ENCODE data around the gene CAPN5. TPM values are rescaled to one million over a fixed set of nuclear protein-coding genes. Genes with fewer than 3 reads are reported as not detected.
"Not testable (repeated sequence)": the region's sequence is repeated elsewhere in the genome, so short reads cannot be mapped to it uniquely, and the experiment has no call there.

Gene CAPN5
- total RNA-seq, 2 experiments from 2014 or later, result 0.99 to 1.0 TPM

DNA sequence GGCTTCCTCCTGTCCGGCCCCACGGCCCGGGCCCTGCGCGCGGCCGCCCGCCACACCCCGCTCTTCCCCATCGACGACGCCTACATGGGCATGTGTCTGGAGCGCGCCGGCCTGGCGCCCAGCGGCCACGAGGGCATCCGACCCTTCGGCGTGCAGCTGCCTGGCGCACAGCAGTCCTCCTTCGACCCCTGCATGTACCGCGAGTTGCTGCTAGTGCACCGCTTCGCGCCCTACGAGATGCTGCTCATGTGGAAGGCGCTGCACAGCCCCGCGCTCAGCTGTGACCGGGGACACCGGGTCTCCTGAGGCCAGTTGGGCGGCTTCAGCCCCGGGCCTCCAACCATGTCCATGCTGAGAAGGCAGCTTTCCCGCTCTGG, 26.4 kb upstream of the CAPN5 start:
- CTCF ChIA-PET, result interaction anchor here (0.6 to 2.1 kb wide), 3 partner anchors 51 to 120 kb away, joined by 3 to 7 read pairs (median 4); no protein-coding TSS in a partner anchor
- POLR2A ChIA-PET, result no interaction called here

GRCh38 chr11:77040889-77041288, 25.9 kb upstream of the CAPN5 start:
- POLR2A ChIA-PET, result no interaction called here

DNA sequence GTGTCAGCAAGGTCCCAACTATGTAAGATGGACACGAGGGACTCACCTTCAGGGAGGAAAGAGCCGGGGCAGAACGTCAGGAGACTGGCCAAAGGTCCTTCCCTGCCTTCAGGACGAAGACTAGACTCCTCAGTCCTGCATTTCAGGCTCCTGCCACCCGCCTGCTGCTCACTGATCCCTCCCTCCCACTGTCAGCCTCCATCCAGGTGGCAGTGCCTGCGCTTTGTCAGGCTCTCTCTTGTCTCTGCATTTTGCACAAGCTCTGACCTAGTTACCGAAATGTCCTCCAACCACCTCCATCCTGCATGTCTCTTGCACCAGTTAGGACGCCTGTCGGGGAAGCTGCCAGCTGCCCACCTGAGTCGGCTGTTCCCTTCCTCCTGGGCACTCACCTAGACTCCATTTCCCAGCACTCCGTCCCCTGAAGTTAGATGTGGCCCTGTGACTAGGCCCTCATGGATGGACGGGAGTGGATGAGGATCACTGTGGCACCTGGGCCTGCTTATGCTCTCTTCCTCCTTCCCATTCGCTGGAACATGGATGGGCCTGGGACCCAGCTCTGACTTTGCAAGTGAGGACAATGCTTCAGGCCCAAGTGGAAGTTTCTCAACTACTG, 24.6 kb upstream of the CAPN5 start:
- POLR2A ChIA-PET, result no interaction called here
- CTCF ChIA-PET, result no interaction called here

More at GRCh38 chr11:77040889-77041288, 25.9 kb upstream of the CAPN5 start:
- CTCF ChIA-PET, result interaction anchor here (0.6 to 2.1 kb wide), 2 partner anchors 50 to 52 kb away, joined by 3 to 7 read pairs; no protein-coding TSS in a partner anchor

GRCh38 chr11:77044356-77044755, 22.4 kb upstream of the CAPN5 start:
- ChIA-PET POLR2A (no interaction called here), CTCF (interaction anchor here (0.8 to 2.0 kb wide), 3 partner anchors 21 to 126 kb away, joined by 3 to 13 read pairs (median 3); no protein-coding TSS in a partner anchor)

DNA sequence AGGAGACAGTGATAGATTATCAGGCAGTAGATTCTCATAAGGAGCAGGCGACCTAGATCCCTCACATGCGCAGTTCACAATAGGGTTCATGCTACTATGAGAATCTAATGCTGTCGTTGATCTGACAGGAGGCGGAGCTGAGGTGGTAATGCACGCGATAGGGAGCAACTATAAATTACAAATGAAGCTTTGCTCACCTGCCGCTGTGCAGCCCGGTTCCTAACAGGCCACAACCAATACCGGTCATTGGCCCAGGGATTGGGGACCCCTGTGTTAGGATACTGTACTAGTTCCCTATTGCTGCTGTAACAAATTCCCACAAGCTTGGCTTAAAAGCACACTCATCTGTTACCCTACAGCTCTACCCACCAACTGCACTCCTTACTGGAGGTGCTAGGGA, 21.9 kb upstream of the CAPN5 start:
- CTCF ChIA-PET, result interaction anchor here (0.8 to 2.0 kb wide), 3 partner anchors 21 to 126 kb away, joined by 3 to 13 read pairs (median 3); no protein-coding TSS in a partner anchor
- POLR2A ChIA-PET, result no interaction called here

DNA sequence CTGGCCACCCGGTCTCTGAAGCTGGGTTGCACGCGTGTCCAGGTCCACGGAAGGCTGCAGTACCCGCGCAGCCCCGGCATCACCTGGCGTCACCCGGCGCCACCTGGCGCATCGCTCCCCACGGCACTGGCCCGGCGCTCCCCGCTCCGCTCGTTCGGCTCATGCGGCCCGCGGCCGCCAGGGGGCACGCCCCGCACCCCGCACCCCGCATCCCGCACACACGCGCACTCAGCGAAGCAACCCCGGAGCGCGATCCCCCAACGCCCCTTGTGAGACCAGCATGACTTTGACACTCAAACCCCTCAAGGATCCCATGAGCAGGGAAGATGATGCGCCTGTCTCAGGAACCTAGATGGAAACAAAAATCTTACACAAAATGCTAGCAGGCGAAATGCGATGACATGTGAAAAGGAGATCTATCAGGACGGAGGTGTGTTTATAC, 20.7 kb upstream of the CAPN5 start:
- POLR2A ChIA-PET, result no interaction called here
- CTCF ChIA-PET, result interaction anchor here (0.7 to 2.0 kb wide), 2 partner anchors 45 to 123 kb away, joined by 3 to 13 read pairs; no protein-coding TSS in a partner anchor

DNA sequence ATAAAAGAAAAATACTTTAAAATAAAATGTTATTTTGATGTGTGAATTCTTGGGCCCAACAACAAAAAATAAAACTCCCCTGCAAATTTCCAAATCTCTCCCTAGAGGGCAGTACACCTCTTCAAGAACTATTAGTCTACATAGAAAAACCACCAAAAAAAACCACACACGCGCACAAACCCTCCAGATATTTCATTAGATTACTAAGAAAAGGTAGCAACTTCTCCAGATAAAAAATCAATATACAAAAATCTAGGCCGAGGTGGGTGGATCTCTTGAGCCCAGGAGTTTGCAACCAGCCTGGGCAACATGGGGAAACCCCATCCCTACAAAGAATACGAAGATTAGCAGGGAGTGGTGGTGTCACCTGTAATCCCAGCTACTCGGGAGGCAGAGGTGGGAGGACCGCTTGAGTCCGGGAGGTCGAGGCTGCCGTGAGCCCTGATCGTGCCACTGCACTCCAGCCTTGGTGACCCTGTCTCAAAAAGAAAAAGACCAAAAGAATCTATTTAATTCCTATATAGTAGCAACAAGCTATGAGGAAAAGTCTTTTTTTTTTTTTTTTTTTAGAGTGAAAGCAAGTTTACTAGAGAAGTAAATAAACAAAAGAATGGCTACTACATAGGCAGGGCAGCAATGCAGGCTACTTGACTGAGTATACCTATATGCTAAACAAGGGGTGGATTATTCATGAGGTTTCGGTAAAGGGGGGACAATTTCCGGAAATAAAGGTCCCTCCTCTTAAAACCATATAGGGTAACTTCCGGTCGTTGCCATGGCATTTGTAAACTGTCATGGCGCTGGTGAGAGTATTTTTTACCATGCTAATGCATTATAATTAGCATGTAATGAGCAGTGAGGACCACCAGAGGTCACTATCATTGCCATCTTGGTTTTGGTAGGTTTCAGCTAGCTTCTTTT, 19.5 kb upstream of the CAPN5 start:
- CTCF ChIA-PET, result interaction anchor here (0.6 to 2.8 kb wide), 14 partner anchors 9 to 259 kb away, joined by 3 to 34 read pairs (median 5); partner anchors contain the start of gene CAPN5
- POLR2A ChIA-PET, result interaction anchor here (0.6 kb wide), 1 partner anchor 18 kb away, joined by 3 read pairs; no protein-coding TSS in a partner anchor

DNA sequence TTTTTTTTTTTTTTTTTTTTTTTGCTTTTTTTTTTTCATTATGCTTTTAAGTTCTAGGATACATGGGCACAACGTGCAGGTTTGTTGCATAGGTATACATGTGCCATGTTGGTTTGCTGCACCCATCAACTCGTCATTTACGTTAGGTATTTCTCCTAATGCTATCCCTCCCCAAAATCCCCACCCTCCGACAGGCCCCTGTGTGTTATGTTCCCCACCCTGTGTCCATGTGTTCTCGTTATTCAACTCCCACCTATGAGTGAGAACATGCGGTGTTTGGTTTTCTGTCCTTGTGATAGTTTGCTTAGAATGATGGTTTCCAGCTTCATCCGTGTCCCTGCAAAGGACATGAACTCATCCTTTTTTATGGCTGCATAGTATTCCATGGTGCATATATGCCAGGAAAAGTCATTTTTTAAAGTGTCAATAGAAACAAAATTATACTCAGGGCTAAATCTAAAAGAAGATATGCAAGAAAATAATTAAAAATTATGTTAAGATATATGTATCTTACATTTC, 18.8 kb upstream of the CAPN5 start:
- CTCF ChIA-PET, result interaction anchor here (1.0 to 2.8 kb wide), 11 partner anchors 8 to 79 kb away, joined by 3 to 34 read pairs (median 5); partner anchors contain the start of gene CAPN5
- POLR2A ChIA-PET, result not testable (repeated sequence)

DNA sequence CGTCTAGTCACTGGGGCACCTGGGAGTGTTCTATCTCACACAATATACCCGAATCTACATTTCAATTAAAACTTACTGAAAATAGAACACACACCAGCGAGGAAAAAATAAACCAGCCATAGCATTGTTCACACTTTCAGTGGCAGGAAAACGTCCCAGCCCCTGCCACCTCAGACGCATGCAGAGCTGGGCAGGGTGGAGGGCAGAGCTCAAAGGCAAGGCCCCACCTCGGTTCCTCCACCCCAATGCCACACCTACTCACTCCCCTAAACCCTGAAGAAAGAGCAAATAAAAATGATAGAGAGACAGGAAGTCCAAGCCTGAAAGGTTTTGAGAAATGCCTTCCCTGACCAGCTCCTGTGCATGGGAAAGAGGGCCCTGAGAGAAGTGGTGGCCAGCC, 17.7 kb upstream of the CAPN5 start:
- CTCF ChIA-PET, result interaction anchor here (1.3 to 2.8 kb wide), 3 partner anchors 17 to 53 kb away, joined by 3 to 34 read pairs (median 12); partner anchors contain the start of gene CAPN5
- POLR2A ChIA-PET, result no interaction called here

DNA sequence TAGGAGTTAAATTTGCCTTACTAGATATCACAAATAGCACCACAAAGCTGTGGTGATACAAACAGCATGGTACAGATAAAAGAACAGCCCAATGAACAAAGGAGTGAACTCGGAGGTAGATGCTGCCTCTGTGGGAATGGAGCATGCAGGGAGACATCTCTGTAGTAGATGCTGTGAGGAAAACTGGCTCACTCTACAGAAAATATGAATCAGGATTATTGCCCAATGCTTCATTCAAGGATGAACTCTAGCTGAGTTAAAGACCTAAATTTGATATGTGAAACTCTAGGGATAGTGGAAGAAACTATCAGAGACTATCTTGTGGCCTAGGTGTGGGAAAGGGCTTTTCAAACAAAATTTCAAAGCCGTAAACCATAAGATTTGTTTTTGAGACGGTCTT, 15.3 kb upstream of the CAPN5 start:
- POLR2A ChIA-PET, result no interaction called here
- CTCF ChIA-PET, result interaction anchor here (0.8 kb wide), 1 partner anchor 136 kb away, joined by 3 read pairs; no protein-coding TSS in a partner anchor

DNA sequence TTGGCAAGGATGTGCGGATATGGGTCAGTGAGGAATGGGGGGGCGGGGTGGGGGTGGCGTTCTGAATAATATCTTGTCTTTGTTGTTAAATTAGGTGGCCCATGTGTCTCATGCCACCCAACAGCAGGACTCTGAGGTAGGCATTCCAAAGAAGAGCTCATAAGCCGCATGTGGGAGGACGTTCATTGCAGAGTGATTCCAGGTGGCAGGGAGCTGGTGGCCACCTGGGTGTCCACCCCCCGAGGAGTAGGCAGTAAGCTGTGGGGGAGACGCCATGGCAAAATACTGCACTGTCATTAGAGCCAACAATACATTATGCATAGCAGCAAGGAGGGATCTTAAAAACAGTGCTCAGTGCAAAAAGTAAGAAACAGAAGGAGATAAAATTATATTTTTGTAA, 14.3 kb upstream of the CAPN5 start:
- POLR2A ChIA-PET, result no interaction called here

DNA sequence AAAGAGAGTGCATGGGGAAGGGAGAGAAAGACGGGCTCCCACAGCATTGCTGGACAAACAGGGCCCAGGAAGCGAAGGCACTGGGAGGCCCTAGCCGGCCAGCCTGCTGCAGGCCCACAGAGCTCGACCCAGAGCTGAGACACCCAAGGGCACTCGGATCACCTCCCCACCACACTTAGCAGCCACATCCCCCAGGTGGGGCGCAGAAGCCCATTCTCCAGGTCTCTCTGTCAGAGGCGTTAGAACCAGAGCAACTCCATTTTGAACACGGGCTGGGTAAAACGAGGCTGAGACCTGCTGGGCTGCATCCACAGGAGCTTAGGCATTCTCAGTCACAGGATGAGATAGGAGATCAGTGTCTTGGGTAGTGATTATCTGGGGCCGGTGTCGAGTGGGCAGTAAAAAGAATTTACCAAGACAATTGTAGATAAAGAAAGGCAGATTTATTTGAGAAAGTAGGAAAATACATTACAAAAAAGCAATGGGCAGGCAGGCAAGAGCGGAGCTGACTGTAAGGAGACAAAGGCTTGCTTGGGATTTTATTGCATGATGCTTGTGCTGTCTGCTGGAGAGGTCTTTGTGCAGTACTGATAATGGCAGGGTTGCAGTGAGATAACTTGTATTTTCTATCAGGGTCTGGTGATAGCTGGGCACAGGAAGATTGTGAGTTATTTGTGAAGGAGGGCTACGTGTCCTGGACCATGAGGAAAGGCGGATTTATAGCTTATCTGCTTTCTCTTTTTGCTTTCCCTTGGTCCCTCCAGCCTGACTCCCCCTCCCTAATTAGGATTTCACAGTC, 13.4 kb upstream of the CAPN5 start:
- ChIA-PET CTCF (interaction anchor here (1.0 to 2.3 kb wide), 2 partner anchors 12 to 38 kb away, joined by 4 to 8 read pairs; no protein-coding TSS in a partner anchor), POLR2A (no interaction called here)

More for the DNA sequence above, 14.3 kb upstream of the CAPN5 start:
- CTCF ChIA-PET, result interaction anchor here (1.2 kb wide), 1 partner anchor 40 kb away, joined by 3 read pairs; no protein-coding TSS in a partner anchor

DNA sequence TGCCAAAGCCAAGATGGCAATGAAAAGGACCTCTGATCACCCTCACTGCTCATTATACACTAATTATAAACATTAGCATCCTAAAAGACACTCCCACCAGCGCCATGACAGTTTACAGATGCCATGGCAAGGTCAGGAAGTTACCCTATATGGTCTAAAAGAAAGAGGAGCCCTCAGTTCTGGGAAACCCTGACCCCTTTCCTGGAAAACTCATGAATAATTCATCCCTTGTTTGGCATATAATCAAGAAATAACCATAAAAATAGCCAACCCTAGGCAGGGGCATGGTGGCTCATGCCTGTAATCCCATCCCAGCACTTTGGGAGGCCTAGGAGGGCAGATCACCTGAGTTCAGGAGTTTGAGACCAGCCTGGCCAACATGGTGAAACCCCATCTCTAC, 12.7 kb upstream of the CAPN5 start:
- POLR2A ChIA-PET, result no interaction called here
- CTCF ChIA-PET, result interaction anchor here (1.0 to 2.3 kb wide), 2 partner anchors 11 to 37 kb away, joined by 4 to 8 read pairs; no protein-coding TSS in a partner anchor

- CTCF ChIA-PET, result interaction anchor here (2.3 kb wide), 1 partner anchor 36 kb away, joined by 8 read pairs; no protein-coding TSS in a partner anchor
Measured at GRCh38 chr11:77055101-77055561, 11.6 kb upstream of the CAPN5 start.

GRCh38 chr11:77055913-77056312, 10.9 kb upstream of the CAPN5 start:
- CTCF ChIA-PET, result interaction anchor here (1.1 kb wide), 1 partner anchor 9 kb away, joined by 5 read pairs; no protein-coding TSS in a partner anchor
- POLR2A ChIA-PET, result no interaction called here

More at GRCh38 chr11:77055101-77055561, 11.6 kb upstream of the CAPN5 start:
- POLR2A ChIA-PET, result no interaction called here

DNA sequence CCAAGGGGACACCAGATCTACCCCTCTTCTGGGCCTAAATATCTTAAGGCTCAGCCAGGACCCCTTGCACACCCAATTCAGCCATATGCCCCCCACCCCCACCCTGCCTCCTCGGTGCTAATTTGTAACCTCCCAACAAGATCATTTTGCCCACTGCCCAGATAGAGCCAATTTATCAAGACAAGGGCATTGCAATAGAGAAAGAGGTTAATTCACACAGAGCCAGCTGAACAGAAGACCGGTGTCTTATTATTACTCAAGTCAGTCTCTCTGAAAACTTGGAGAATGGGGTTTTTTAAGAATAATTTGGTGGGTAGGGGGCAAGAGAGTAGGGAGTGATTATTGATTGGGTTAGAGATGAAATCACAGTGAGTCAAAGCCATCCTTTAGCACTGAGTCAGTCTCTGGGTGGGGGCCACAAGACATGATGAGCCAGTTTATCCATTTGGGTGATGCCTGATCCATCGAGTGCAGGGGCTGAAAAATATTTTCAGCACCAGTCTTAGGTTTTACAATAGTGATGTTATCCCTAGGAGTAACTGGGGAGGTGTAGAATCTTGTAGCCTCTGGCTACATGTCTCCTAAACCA, 9.9 kb upstream of the CAPN5 start:
- ChIA-PET POLR2A (no interaction called here), CTCF (interaction anchor here (1.1 kb wide), 1 partner anchor 10 kb away, joined by 5 read pairs; no protein-coding TSS in a partner anchor)

DNA sequence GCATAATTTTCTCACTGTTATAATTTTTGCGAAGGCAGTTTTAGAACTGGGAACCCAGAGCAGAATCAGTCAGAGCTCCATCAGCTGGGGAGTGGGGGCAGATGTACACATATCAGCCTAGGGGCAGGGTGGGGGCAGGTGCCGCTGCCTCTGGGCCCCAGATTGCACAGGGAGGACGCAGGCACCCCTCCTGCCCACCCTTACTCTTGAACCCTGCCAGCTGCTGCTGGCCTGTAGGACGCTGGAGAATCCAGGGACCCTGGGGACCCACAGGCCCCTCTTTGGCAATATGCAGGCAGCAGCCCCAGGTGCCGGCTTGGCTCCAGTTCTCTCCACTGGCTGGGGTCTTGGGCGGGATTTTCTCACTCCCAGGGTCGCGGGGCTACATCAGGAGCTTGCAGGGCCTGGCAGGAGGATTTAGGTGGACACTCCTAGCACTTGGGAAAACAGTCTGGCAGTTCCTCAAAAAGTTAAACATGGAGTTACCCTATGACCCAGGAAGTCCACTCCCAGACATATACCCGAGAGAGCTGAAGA, 8.8 kb upstream of the CAPN5 start:
- ChIA-PET POLR2A (no interaction called here), CTCF (interaction anchor here (1.4 to 1.6 kb wide), 3 partner anchors 11 to 30 kb away, joined by 3 to 4 read pairs (median 3); no protein-coding TSS in a partner anchor)

- ChIA-PET POLR2A (no interaction called here), CTCF (interaction anchor here (1.4 to 1.6 kb wide), 3 partner anchors 11 to 29 kb away, joined by 3 to 4 read pairs (median 3); no protein-coding TSS in a partner anchor)
Measured at GRCh38 chr11:77058900-77059299, 7.9 kb upstream of the CAPN5 start.

All from activated CD8-positive, alpha-beta memory T cell treated with anti-CD3 and anti-CD28 coated beads for 36 hours (primary cell).